GM20000 (cell line): ENCODE measurements around the gene ABCF3.

Experiments used
- DNase-seq: peaks from one replicate; pipeline ENCODE4 v3.0.0; 2012; ENCODE audit warnings: low spot score
- CTCF ChIP-seq: IDR thresholded peaks from 2 replicates; pipeline ENCODE4 v1.5.1; 2012; ENCODE audit warnings: mild to moderate bottlenecking, control low read depth; ENCODE audit errors: extremely low read depth, missing control alignments

The ABCF3 gene

GRCh38 chr3:184242297-184242685 is 56.3 kb downstream of the ABCF3 start:
- TF ChIP-seq CTCF, result no peak
- no peak for DNase-seq
